Activated CD8-positive, alpha-beta memory T cell treated with anti-CD3 and anti-CD28 coated beads for 48 hours (primary cell): ENCODE data around the gene PLEKHM2.

Source experiments
- DNase-seq, 3 experiments: peaks; one replicate each; pipeline ENCODE4 v3.0.0-alpha.2; 2020; ENCODE audit warnings: low read depth in 2 of 3, low spot score in 2 of 3

The PLEKHM2 gene

DNA sequence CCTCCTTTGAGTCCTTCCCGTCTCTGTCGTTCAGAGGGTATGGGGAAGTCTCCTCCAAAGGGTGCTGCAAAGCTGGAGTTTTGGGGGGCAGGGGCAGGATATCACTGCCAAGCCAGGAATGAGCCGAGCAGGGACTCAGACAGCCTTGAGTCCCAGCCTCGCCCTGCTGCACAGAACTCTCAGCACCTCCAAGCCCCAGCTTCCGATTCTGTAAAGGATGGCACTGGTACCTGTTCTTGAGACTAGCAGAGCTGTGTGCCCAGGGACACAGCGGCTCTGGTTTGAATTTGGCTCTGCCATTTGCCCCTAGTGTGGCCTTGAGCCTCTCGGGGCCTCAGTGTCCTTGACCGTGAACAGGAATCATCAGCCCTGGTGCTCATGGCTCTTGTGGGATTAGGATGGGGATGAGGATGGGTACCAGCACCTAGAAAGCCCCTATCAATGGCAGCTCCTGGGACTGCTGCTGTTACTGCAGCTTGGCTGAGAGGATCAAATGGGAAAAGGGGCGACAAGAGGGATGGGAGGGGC lies 73.0 kb downstream of the PLEKHM2 start:
- no peak for DNase-seq

DNA sequence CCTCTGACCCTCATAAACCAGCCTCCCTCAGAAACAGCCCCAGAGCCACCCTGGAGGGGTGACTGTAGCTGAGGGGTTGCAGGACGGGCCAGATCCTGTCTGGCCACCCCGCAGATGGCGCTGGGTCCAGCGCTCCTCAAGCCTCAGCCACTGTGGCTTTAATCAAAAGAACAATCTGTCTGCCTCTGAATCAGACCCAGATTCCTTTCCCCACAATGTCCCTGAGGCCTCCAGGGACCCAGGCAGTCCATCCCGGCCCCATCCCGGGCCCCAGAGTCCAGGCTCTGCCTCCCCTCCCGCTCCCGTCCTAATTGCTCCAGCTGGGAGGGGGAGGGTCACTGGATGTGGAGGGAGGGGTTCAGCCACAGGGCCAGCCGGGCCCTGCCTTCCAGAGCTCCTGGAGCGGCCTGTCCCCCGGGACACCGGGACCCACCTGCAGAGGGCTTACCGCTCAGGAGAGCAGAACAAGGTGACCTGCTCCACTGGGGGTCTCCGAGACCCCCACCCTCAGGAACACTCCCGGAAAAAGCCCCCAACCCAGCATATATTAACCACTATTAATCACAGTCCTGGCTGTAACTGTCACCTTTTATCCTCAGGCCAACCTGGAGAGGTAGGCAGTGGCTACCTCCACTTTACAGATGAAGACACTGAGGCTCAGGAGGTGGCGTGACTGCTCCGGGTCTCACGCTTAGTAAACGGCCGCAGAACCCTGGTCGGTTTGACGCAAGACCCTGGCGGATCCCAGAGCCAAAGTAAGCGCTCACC lies 73.6 kb downstream of the PLEKHM2 start:
- no peak for DNase-seq

DNA sequence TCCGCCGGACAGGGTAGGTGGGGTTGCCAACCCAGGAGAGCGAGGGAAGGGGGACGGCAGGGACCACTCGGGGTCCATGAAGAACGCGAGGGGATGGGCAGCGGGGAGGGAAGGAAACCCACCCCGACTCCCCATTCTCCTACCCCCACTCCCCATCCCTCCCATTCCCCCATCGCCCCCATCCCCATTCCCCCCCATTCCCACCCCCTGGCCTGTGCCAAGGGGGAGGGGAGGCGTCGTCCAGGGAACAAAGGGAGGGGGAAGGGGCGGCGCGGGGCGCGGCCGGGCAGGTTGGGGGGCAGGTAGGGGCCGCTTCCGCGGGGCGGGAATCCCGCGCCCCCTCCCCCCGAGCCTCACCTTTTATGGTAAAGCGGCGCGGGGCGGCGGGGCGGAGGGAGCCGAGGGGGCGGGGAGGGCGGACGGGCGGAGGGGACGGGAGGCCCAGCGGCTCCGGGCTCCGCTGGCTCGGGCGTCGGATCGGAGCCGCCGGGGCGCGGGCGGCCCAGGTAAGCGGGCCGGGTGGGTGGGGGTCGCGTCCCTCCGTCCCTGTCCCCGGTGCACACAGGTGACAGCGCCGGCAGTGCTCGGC lies 74.3 kb downstream of the PLEKHM2 start, which contains the start of gene FBLIM1:
TSS of gene FBLIM1 (plus strand) at position 453 of the 589 bp plus-strand sequence. CDS start 6,189 bp downstream, outside the sequence.
- DNase-seq: no peak

DNA sequence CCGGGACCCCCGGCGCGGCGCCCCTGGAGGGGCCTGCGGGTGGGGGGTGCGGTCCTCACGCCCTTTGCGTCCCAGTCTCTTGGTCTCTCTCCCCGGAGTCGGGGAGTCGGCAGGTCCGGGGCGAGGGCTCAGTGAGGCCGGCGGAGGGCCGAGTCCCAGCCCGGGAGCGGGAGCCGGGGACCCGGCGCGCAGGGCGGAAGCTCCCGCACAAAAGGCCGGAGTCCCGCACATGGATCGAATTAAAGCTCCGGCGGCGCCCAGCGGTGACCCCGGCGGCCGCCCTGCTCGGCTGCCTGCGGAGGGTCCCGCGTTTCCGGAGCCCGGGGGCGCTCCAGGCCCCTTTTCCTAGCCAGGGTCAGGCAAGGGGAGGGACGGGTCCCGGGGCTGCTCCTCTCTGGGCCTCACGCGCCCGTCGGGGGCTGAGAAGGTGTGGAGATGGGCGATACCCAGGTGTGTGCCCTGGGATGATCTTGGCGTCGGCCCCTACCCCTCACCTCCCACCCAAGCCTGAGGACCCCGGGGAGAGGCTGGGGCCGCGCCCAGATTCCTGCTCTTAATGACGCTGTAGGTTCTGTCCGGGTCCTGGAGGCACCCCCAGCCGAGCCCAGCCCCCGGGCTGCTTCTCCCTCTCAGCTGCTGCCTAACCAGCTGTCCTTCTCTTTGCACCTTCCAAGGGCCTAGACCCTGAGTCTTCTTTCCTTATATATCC lies 75.0 kb downstream of the PLEKHM2 start:
- no peak for DNase-seq

DNA sequence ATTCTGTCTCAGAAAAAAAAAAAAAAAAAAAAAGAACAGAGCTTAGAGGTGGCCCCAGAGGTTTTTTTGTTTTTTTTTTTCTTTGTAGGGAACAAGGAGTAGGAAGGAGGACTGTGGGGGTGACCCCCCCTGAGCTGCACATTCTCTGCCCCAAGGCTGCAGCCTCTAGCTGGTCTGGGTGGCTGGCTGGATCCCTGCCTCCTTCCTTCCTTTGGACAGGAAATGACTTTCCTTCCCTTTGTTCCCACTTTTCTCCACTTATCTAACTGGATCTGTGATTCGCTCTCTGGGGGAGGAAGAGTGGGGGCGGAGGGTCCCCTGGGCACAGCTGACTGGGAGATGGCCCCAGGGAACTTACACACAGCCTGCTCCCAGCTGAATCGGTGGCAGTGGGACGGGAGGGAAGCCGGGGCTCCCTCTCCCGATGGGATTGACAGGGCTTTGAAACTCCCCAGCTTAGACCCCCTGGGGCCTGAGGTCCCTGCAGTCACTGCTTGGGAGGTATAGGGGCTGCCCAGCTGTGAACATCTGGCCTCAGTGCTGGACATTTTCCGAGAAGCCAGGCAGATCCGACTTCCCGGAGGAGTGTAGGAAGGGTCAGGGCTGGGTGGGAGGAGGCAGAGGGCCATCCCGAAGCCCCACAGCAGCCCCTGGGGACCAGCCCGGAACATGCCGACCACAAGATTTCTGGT lies 76.5 kb downstream of the PLEKHM2 start:
- DNase-seq: no peak

DNA sequence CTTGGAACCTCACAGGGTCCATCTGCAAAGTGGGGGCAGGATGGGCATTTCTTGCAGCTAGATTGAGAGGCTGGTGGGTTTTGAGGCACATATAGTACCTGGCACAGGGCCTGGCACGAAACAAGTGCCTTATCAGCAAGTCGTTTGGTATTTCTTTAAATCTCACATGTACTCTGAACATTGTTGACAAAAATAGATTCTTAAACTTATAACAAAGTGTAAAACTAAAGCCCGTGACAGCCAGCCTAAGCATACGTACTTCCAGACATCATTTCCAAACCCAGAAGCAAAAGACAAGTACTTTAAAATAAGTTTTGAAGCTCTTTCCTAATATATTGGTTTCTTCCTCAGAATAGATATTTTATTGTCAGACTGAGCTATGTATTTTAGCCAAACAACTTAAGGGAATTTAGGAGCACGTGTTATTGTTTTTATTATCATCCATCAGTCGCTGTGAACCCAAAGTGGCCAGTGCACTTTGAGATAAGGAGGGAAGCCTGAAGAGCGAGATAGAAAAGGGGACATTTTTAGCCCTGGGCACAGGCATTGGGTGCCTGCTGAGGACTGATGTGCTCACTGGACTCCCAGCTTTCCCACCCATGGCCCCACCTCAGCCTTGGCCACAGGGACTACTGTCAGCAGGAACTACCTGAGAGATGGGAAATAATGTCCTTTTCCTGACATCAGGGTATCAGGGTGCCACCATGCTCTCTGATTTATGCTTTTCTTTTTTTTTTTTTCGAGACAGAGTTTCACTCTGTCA lies 77.4 kb downstream of the PLEKHM2 start:
- no peak for DNase-seq

DNA sequence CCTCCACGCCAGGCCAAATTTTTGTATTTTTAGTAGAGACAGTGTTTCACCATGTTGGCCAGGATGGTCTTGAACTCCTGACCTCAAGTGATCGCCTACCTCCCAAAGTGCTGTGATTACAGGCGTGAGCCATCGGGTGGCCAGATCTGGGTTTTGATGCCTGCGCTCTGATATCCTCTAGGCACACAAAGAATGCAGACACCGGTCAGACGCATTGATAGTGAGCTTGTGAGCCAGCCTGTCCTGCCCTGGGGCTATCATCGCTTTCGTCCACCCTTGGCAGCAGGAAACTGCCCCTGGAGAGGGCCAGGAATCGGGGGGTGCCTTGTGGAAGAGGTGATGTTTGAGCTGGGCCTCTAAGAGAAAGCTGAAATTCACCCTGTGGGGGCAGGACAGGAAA lies 78.4 kb downstream of the PLEKHM2 start:
- DNase-seq: no peak

DNA sequence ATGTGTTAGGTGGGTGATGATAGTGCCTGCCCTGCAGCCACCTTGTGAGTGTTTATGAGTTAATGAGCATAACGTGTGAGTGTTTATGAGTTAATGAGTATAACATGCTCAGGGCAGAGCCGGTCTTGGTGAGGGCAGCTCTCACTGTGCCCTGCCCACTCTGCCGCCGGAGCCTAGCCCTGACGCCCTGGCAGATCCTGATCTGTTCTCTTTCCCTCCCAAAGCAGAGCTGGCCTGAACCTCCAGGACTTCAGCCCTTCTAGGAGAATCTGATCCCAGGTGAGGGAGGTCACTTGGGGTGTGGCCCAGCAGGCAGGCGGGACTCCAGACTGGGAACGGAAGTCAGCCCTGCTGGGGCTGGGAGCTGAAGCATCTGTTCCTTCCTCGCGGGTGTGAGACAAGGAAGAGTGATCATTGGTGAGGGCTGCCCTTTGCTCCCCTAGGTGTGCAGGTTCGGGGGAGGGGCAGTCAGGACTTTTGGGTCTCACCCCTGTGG lies 80.2 kb downstream of the PLEKHM2 start:
- DNase-seq: no peak

DNA sequence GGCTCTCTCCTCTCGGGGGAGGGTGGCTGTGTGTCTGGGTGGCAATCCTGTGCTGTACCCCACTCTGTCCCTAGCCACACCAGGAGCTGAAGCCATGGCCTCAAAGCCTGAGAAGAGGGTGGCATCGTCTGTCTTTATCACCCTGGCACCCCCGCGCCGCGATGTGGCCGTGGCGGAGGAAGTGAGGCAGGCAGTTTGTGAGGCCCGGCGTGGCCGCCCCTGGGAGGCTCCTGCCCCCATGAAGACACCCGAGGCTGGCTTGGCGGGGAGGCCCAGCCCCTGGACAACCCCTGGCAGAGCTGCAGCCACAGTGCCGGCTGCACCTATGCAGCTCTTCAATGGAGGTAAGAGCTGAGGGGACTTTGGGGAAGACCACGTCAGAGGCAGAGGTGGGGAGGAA lies 80.8 kb downstream of the PLEKHM2 start:
- DNase-seq: no peak

DNA sequence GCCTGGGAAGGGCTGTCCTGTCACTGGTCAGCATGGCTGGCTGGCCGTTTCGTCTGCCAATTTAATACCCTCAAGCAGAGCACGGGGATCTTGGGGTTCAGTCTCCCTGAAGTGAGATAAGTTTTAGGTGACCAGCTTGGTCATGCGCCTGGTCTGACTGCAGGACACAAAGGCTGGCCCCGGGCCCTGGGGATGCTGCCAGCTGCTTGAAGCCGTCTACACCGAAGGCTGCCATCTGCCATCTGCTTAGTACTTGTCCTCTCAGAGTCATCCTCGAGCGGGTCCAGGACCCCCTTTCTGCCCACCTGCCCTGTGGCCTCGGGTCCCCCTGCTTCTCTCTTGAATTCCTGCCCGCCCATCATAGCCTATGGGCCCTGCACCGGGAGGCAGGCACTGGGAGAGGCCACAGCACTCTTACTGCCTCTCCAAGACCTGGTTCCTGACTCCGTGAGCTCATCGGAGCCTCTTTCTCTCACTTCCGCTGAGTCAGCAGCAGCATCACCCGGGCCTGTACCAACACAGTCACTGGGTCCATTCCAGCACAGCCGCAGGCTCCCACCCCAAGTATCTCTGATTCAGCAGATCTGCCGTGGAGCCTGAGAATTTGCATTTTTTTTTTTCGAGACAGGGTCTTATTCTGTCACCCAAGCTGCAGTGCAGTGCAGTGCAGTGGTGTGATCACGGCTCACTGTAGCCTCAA lies 81.5 kb downstream of the PLEKHM2 start:
- no peak for DNase-seq

DNA sequence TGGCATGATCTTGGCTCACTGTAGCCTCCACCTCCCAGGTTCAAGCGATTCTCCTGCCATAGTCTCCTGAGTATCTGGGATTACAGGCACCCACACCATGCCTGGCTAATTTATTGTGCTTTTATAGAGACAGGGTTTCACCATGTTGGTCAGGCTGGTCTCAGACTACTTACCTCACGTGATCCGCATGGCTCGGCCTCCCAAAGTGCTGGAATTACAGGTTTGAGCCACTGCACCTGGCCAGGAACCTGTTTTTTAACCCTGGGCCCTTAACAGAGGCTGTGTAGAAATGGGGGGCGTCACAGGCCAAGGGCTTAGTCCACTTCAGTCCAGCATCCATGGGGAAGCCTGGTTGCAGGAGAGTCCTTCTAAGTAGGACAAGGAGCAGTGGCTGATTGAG lies 83.8 kb downstream of the PLEKHM2 start:
- no peak for DNase-seq

DNA sequence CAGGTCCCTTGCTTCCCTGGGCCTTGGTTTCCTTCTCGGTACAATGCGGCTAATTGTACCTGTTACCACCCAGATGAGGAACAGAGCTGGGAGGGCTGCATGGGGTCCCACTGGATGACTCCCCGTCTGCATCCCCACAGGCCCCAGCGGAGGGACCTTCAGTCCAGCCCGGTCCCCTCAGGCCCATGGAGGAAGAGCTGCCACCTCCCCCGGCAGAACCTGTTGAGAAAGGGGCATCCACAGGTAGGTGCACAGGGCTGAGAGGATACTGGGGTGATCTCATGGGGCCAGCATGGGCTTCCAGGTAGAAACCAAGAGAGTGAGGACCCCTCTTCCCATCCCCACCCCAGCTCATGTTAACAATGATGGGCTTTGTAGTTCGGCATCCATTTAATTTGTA lies 84.3 kb downstream of the PLEKHM2 start:
- no peak for DNase-seq

DNA sequence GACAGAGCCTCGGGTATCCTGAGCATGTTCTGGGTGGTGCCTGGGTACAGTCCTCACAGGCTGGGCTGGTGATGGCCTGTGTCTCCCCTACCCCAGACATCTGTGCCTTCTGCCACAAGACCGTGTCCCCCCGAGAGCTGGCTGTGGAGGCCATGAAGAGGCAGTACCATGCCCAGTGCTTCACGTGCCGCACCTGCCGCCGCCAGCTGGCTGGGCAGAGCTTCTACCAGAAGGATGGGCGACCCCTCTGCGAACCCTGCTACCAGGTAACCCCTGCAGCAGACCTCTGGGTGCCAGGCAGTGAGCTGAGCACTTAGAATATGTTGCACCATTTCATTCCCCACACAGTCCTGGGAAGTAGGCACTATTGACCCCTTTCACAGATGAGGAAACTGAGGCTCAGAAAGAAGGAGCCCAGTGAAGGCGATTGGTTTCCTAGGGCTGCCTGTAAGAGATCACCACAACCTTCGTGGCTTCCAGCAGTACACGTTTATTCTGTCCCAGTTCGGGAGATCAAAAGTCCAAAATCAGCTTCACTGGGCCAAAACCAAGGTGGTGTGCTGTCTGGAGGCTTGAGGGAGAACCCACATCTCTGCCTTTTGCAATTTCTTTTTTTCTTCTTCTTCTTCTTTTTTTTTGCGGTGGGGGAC lies 86.3 kb downstream of the PLEKHM2 start:
- no peak for DNase-seq

DNA sequence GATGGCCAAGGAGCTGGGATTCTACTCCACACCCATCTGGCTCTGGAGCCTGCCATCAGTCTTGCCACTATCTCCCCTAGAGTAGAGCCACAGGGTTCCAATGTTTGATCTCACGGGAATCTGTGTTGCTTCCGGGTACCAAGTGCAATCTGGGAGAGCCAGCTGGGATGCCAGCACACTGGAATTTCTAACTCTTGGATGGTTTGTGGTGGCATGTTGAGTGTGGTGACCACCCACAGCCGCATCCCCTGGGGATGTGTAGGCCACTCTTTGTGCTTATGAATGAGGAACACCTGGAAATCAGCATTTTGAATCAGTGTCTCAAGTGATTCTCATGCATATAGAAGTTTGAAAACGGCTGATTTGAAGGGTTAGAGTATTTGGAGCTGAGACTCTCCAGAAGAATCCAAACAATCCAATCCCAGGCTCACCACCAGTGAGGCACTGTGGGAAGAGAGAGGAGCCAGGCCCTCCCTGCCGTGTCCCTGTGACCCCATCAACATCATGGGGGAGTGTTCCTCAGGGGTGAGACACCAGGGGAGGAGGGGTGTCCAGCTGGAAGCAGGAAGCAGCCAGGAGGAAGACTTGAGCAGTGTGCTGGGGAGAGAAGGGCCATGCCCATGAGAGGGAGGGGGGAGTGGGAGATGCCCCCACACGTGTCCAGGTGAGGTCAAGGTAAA lies 87.9 kb downstream of the PLEKHM2 start:
- no peak for DNase-seq

DNA sequence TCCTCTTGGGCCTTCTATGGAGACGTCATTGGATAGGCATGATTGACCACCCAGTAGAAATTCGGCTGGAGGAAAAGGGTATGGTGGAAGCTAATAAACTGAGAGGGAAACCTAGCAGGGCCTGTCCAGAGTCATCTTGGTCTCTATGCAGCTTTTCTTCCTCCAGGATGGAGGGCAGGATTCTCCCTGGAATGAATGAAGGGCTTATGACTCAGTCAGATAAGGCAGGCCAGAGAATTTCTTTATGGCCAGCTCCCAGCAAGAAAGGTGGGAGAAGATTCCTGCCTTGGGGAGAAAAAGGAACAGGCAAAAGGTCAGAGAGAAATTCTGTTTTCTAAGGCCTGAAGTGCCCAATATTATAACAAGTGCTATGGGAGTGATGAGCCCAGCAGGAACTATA lies 91.6 kb downstream of the PLEKHM2 start:
- no peak for DNase-seq

DNA sequence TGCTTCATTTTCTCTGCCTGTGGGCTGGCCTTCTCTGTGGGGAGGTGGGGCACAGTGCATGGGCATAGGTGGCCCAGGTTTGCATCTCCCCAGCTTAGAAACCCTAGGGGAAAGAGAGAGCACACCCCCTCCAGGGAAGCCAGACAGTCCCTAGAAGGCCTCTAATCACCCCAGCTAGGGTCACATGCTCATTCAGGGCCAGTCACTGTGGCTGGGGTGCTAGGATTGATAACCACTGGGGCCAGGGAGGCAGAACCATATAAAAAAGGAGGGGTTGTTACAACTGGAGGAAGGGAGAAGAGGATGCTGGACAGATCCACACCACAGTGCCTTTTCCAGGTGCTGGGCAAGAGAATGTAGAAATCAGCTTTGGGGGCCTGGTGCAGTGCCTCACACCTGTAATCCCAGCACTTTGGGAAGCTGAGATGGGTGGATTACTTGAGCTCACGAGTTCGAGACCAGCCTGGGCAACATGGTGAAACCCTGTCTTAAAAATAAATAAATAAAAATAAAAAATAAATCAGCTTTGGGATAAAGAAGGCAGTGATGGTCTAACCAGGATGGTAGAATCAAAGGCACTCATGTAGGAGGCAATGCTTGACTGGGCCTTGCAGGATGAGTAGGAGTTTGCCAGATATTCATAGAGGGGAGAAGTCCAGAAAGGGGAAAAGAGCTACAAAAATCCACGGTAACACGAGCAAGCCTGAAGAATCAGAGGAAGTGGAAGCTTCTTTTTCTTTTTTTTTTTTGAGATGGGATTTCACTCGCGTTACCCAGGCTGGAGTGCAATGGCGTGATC lies 94.0 kb downstream of the PLEKHM2 start:
- DNase-seq: no peak
